NB4 (cell line): ENCODE results near the gene GUSB.
"Not testable (repeated sequence)": the region's sequence is repeated elsewhere in the genome, so short reads cannot be mapped to it uniquely, and the experiment has no call there.

Experiments used
- POLR2A ChIP-seq: IDR thresholded peaks from 2 replicates; pipeline ENCODE4 v1.6.1; 2011; ENCODE audit warnings: mild to moderate bottlenecking; ENCODE audit not compliant: insufficient read length; ENCODE audit errors: extremely low read depth
- TF ChIP-seq, protein P1 (sequence below): IDR thresholded peaks from one replicate; pipeline ENCODE4 v1.5.1; 2012; ENCODE audit warnings: low read depth, low read length

DNA sequence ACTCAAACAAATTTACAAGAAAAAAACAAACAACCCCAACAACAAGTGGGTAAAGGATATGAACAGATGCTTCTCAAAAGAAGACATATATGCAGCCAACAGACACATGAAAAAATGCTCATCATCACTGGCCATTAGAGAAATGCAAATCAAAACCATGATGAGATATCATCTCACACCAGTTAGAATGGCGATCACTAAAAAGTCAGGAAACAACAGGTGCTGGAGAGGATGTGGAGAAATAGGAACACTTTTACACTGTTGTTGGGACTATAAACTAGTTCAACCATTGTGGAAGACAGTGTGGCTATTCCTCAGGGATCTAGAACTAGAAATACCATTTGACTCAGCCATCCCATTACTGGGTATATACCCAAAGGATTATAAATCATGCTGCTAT lies 13.0 kb upstream of the GUSB start:
- TF ChIP-seq, protein P1, sequence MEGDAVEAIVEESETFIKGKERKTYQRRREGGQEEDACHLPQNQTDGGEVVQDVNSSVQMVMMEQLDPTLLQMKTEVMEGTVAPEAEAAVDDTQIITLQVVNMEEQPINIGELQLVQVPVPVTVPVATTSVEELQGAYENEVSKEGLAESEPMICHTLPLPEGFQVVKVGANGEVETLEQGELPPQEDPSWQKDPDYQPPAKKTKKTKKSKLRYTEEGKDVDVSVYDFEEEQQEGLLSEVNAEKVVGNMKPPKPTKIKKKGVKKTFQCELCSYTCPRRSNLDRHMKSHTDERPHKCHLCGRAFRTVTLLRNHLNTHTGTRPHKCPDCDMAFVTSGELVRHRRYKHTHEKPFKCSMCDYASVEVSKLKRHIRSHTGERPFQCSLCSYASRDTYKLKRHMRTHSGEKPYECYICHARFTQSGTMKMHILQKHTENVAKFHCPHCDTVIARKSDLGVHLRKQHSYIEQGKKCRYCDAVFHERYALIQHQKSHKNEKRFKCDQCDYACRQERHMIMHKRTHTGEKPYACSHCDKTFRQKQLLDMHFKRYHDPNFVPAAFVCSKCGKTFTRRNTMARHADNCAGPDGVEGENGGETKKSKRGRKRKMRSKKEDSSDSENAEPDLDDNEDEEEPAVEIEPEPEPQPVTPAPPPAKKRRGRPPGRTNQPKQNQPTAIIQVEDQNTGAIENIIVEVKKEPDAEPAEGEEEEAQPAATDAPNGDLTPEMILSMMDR: not testable (repeated sequence)
- not testable (repeated sequence) for TF ChIP-seq POLR2A
